Activated T-cell treated with anti-CD3 and anti-CD28 coated beads, Interleukin-2, amount 50 U/mL, for 24 hours (primary cell): ENCODE data around the gene PGM1.

Source experiments
- DNase-seq: peaks from one replicate; pipeline ENCODE4 v3.0.0-alpha.2; 2020
- H3K27ac Mint-ChIP-seq: 2 replicates; pipeline ENCODE4 v1.8.0; 2020; ENCODE audit warnings: mild to moderate bottlenecking, mixed read lengths
- H3K27me3 Mint-ChIP-seq: 2 replicates; pipeline ENCODE4 v1.8.0; 2020; ENCODE audit warnings: mixed read lengths
- H3K36me3 Mint-ChIP-seq: 2 replicates; pipeline ENCODE4 v1.8.0; 2020; ENCODE audit warnings: low read depth, mixed read lengths
- H3K4me1 Mint-ChIP-seq: 2 replicates; pipeline ENCODE4 v1.8.0; 2020; ENCODE audit warnings: low read depth, mixed read lengths
- H3K4me3 Mint-ChIP-seq: 2 replicates; pipeline ENCODE4 v1.8.0; 2020; ENCODE audit warnings: mild to moderate bottlenecking, moderate library complexity, mixed read lengths
- H3K9me3 Mint-ChIP-seq: 2 replicates; pipeline ENCODE4 v1.8.0; 2020; ENCODE audit warnings: mixed read lengths

Gene PGM1

GRCh38 chr1:63698001-63698838, 105.0 kb downstream of the PGM1 start:
- H3K36me3 Mint-ChIP-seq = no peaks in the 10 kb centered on the region
- no peak for DNase-seq
- H3K4me1 Mint-ChIP-seq = no peaks in the 10 kb centered on the region
- no peaks in the 10 kb centered on the region for H3K27me3 Mint-ChIP-seq
- H3K27ac Mint-ChIP-seq = no peak overlapping the region
- H3K4me3 Mint-ChIP-seq = no peak overlapping the region
- H3K9me3 Mint-ChIP-seq = no peaks in the 10 kb centered on the region

DNA sequence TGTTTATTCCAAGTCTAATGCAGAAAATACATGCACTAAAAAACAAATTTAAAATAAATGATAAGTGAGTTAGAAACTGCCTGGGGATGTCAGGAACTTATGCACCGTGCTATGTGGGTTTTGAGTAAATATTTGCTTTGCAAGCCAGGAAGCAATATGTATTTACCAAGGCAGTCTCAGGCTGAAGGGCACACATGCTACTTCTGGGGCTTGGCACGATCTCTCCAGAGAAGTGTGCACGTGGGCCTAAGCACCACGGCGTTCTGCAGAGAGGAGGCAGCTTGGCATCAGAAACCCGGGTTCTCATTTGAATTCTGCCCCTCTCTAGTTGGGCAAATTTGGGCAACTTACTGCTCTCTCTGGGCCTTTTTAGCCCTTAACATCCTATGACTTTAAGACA, 108.0 kb downstream of the PGM1 start:
- Mint-ChIP-seq H3K9me3 (no peaks in the 10 kb centered on the region), H3K36me3 (no peaks in the 10 kb centered on the region), H3K27me3 (peaks cover 5% of the 10 kb centered on the region), H3K4me1 (no peaks in the 10 kb centered on the region), H3K4me3 (no peak overlapping the region), H3K27ac (no peak overlapping the region)
- no peak for DNase-seq

- Mint-ChIP-seq H3K27me3 (peaks cover 18% of the 10 kb centered on the region), H3K36me3 (no peaks in the 10 kb centered on the region), H3K4me1 (no peaks in the 10 kb centered on the region), H3K9me3 (no peaks in the 10 kb centered on the region), H3K4me3 (no peak overlapping the region), H3K27ac (no peak overlapping the region)
- DNase-seq = no peak
Measured at GRCh38 chr1:63703701-63704107, 110.5 kb downstream of the PGM1 start.

- H3K36me3 Mint-ChIP-seq = no peaks in the 10 kb centered on the region
- H3K27me3 Mint-ChIP-seq = peaks cover 18% of the 10 kb centered on the region
- DNase-seq = no peak
- no peaks in the 10 kb centered on the region for H3K9me3 Mint-ChIP-seq
- no peaks in the 10 kb centered on the region for H3K4me1 Mint-ChIP-seq
- H3K4me3 Mint-ChIP-seq = no peak overlapping the region
- H3K27ac Mint-ChIP-seq = no peak overlapping the region
Measured at GRCh38 chr1:63704443-63704842, 111.2 kb downstream of the PGM1 start.

- Mint-ChIP-seq H3K27ac (no peak overlapping the region), H3K9me3 (no peaks in the 10 kb centered on the region), H3K36me3 (no peaks in the 10 kb centered on the region), H3K4me1 (no peaks in the 10 kb centered on the region), H3K4me3 (no peak overlapping the region), H3K27me3 (peaks cover 18% of the 10 kb centered on the region)
- DNase-seq = no peak
Measured at GRCh38 chr1:63705078-63705477, 111.9 kb downstream of the PGM1 start.

GRCh38 chr1:63709267-63709828, 116.1 kb downstream of the PGM1 start:
- H3K36me3 Mint-ChIP-seq = no peaks in the 10 kb centered on the region
- no peaks in the 10 kb centered on the region for H3K4me1 Mint-ChIP-seq
- H3K27me3 Mint-ChIP-seq = peaks cover 16% of the 10 kb centered on the region
- H3K4me3 Mint-ChIP-seq = no peak overlapping the region
- no peak overlapping the region for H3K27ac Mint-ChIP-seq
- DNase-seq = no peak
- no peaks in the 10 kb centered on the region for H3K9me3 Mint-ChIP-seq
